ENCODE results near the gene NSDHL.

DNA sequence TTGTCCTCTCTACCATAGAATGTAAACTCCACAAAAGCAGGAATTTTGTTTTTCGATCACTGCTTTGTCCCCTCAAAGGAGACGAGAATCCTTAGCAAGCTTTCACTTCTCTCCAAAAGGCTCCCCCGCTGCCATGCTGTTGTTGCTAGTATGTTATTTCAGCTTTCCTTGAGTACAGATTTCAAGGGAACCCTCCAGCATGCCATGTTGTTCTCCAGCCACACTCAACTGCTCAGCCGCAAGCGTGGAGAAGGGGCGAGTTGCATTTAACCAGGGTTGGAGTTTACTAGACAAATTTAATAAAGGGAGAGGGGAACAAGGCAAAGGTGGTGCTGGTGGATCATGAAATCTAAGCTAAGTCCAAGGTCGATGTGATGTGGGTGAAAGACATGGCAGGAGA lies 23.1 kb downstream of the NSDHL start:
- TF ChIP-seq ELF1 (IDR thresholded peaks at IDR 0.05; ENCODE audit: borderline replicate concordance, low read depth) = no peak
- TF ChIP-seq RAD21 (IDR thresholded peaks at IDR 0.05; ENCODE audit: low read depth) = no peak
- TF ChIP-seq, protein P1, sequence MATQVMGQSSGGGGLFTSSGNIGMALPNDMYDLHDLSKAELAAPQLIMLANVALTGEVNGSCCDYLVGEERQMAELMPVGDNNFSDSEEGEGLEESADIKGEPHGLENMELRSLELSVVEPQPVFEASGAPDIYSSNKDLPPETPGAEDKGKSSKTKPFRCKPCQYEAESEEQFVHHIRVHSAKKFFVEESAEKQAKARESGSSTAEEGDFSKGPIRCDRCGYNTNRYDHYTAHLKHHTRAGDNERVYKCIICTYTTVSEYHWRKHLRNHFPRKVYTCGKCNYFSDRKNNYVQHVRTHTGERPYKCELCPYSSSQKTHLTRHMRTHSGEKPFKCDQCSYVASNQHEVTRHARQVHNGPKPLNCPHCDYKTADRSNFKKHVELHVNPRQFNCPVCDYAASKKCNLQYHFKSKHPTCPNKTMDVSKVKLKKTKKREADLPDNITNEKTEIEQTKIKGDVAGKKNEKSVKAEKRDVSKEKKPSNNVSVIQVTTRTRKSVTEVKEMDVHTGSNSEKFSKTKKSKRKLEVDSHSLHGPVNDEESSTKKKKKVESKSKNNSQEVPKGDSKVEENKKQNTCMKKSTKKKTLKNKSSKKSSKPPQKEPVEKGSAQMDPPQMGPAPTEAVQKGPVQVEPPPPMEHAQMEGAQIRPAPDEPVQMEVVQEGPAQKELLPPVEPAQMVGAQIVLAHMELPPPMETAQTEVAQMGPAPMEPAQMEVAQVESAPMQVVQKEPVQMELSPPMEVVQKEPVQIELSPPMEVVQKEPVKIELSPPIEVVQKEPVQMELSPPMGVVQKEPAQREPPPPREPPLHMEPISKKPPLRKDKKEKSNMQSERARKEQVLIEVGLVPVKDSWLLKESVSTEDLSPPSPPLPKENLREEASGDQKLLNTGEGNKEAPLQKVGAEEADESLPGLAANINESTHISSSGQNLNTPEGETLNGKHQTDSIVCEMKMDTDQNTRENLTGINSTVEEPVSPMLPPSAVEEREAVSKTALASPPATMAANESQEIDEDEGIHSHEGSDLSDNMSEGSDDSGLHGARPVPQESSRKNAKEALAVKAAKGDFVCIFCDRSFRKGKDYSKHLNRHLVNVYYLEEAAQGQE (IDR thresholded peaks at IDR 0.05; ENCODE audit: low read depth) = no peak
- no peak for TF ChIP-seq TCF7L2 (IDR thresholded peaks at IDR 0.05; ENCODE audit: borderline replicate concordance, extremely low read depth, insufficient read depth, insufficient read length)
- no peak for TF ChIP-seq SRF (IDR thresholded peaks at IDR 0.05; ENCODE audit: low read depth)
- no peak for TF ChIP-seq YY1 (IDR thresholded peaks at IDR 0.05; ENCODE audit: extremely low read depth, insufficient replicate concordance, low read depth, low read length)
- TF ChIP-seq, protein P2, sequence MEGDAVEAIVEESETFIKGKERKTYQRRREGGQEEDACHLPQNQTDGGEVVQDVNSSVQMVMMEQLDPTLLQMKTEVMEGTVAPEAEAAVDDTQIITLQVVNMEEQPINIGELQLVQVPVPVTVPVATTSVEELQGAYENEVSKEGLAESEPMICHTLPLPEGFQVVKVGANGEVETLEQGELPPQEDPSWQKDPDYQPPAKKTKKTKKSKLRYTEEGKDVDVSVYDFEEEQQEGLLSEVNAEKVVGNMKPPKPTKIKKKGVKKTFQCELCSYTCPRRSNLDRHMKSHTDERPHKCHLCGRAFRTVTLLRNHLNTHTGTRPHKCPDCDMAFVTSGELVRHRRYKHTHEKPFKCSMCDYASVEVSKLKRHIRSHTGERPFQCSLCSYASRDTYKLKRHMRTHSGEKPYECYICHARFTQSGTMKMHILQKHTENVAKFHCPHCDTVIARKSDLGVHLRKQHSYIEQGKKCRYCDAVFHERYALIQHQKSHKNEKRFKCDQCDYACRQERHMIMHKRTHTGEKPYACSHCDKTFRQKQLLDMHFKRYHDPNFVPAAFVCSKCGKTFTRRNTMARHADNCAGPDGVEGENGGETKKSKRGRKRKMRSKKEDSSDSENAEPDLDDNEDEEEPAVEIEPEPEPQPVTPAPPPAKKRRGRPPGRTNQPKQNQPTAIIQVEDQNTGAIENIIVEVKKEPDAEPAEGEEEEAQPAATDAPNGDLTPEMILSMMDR (IDR thresholded peaks at IDR 0.05 in 2 of 3, conservative IDR thresholded peaks at IDR 0.05 in 1 of 3; ENCODE audit: borderline replicate concordance in 1 of 3, insufficient read depth in 1 of 3, low read depth in 2 of 3, low read length in 2 of 3) = no peak
- TF ChIP-seq POLR2A (IDR thresholded peaks at IDR 0.05; ENCODE audit: borderline replicate concordance, extremely low read depth, insufficient read depth, insufficient read length) = no peak
- TF ChIP-seq SIN3A (IDR thresholded peaks at IDR 0.05; ENCODE audit: low read depth) = no peak
- no peak for TF ChIP-seq EZH2phosphoT487 (IDR thresholded peaks at IDR 0.05; ENCODE audit: borderline replicate concordance)
